ENCODE measurements around the gene TUBGCP6. TPM values are rescaled to one million over a fixed set of nuclear protein-coding genes. Genes with fewer than 3 reads are reported as not detected.

The TUBGCP6 gene
- total RNA-seq, 2 experiments from 2014 or later: 44.5 to 47.8 TPM

DNA sequence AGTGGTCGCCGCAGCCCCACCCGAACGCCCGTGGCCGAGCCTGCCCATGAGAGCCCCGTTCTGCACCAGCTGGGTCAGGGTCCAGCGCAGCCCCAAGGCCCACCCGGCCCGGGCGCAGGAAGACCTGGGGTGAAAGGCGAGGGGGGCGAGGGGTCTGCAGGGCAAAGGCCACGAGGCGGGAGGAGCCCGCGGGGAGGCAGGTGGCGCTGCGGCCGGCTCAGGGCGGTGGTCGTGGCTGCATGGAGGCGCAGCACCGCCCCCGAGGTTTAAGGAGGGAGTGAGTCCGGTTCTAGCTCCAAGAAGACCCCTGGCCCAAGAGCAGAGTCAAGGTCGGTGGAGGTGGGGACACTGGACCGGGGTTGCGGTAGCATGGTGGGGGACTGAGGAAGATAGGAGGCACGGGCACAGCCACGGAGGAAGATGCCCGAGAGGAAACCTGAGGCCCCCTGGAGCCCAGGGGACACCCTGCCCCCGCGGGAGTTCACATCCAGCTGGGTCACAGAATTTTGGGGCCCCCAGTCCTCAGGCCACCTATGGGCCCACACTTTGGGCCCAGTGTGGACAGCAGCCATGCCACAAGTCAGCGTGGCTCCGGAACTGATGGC is 6.8 kb upstream of the TUBGCP6 start:
- peaks cover 5% of the 10 kb centered on the region for H3K36me3 Mint-ChIP-seq (ENCODE audit: low read depth)
- H3K4me1 Mint-ChIP-seq (ENCODE audit: low read depth): peaks cover 16% of the 10 kb centered on the region
- H3K27ac Mint-ChIP-seq: no peak overlapping the region
- H3K27me3 Mint-ChIP-seq (ENCODE audit: low read depth): no peaks in the 10 kb centered on the region
- no peaks in the 10 kb centered on the region for H3K9me3 Mint-ChIP-seq
- H3K4me3 Mint-ChIP-seq: peak overlapping the region; percentile 24
- DNase-seq: no peak
- intact Hi-C loops (cut with micrococcal nuclease): loop anchor here (1.0 to 5.0 kb wide), 4 partner anchors 19 to 246 kb away; partner anchors contain the start of genes DENND6B and MAPK11
- CTCF ChIA-PET: interaction anchor here (0.6 to 2.7 kb wide), 18 partner anchors 10 to 369 kb away, joined by 3 to 25 read pairs (median 4); partner anchors contain the start of genes DENND6B, MAPK12, SCO2 and SYCE3

DNA sequence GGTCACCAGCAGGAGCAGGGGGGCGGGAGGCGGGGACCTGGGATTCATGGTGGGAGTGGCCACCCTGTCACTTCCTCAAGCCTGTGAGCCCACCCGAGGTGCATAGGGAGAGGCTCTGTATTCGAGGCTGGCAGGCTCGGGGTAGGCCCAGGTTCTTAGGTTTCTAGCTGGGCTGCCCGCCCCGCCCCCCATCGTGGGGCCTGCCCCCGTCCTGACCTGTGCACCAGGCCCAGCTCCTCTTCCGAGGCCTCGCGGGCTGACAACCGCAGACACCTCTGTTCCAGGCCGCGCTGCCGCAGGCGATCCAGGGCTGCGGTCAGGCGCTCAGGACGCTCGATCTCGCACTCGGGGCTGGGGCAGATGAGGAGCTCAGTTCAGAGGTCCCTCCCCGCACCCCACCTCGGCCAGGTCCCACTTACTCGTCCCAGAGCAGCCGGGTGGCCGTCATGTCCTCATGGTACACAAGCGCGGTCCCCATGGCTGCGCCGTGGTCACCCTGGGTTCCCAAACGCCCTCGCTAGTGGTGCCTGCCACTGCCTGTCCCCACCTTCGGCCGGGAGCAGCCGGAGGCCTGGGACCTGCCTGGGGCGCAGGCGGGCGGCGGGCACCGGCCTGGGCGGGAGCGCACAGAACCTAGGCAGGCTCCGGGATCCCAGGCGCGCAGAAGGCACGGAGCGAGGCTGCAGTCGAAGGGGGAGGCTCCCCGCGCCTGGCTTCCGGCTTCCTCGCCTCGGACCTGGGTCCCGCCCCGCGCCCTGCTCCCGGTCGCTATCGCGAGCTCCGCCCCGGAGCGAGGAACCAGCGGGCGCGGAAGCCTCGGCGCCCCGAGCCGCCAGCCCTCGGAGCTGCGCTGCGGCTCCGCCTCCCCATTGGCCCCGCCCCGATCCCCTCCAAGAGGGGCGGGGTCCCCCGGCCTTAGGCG is 6.0 kb upstream of the TUBGCP6 start, which contains the start of gene HDAC10:
Gene HDAC10 (minus strand): TSS at position 711 of the 922 bp plus-strand sequence. CDS start 233 bp downstream, at position 478.
- intact Hi-C loops (cut with micrococcal nuclease): loop anchor here (5.0 kb wide), 1 partner anchor 246 kb away; no protein-coding TSS in a partner anchor
- DNase-seq: peak; percentile 90
- Mint-ChIP-seq H3K27ac (no peak within 1 kb of the TSS), H3K4me3 (peak within 1 kb of the TSS; percentile 81), H3K36me3 (ENCODE audit: low read depth) (peaks cover 5% of the 10 kb centered on the region), H3K27me3 (ENCODE audit: low read depth) (no peaks in the 10 kb centered on the region), H3K9me3 (no peaks in the 10 kb centered on the region), H3K4me1 (ENCODE audit: low read depth) (peaks cover 19% of the 10 kb centered on the region)
- CTCF ChIA-PET: interaction anchor here (0.6 to 2.7 kb wide), 14 partner anchors 9 to 369 kb away, joined by 3 to 25 read pairs (median 5); partner anchors contain the start of genes DENND6B, MAPK12 and SCO2

DNA sequence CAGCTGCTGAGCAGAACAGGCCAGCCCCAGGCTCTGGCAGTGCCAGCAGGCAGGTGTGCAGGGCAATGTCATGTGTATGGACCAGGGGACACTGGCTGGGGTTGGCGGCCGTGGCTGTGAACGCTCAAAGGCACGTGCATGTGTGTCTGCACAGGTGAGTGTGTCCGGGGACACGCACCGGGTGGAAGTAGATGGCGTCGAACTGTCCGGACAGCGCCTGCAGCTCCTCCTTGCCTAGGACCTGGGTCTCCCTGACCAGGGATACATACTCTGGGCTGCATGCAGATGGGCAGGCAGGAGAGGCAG is 5.4 kb upstream of the TUBGCP6 start:
- H3K9me3 Mint-ChIP-seq: no peaks in the 10 kb centered on the region
- peak overlapping the region; percentile 81 for H3K4me3 Mint-ChIP-seq
- CTCF ChIA-PET: interaction anchor here (1.3 to 2.4 kb wide), 3 partner anchors 9 to 223 kb away, joined by 4 to 13 read pairs (median 7); no protein-coding TSS in a partner anchor
- H3K36me3 Mint-ChIP-seq (ENCODE audit: low read depth): peaks cover 5% of the 10 kb centered on the region
- no peaks in the 10 kb centered on the region for H3K27me3 Mint-ChIP-seq (ENCODE audit: low read depth)
- H3K27ac Mint-ChIP-seq: no peak overlapping the region
- no peak for DNase-seq
- H3K4me1 Mint-ChIP-seq (ENCODE audit: low read depth): peaks cover 19% of the 10 kb centered on the region
- intact Hi-C loops (cut with micrococcal nuclease): loop anchor here (5.0 kb wide), 1 partner anchor 247 kb away; no protein-coding TSS in a partner anchor

DNA sequence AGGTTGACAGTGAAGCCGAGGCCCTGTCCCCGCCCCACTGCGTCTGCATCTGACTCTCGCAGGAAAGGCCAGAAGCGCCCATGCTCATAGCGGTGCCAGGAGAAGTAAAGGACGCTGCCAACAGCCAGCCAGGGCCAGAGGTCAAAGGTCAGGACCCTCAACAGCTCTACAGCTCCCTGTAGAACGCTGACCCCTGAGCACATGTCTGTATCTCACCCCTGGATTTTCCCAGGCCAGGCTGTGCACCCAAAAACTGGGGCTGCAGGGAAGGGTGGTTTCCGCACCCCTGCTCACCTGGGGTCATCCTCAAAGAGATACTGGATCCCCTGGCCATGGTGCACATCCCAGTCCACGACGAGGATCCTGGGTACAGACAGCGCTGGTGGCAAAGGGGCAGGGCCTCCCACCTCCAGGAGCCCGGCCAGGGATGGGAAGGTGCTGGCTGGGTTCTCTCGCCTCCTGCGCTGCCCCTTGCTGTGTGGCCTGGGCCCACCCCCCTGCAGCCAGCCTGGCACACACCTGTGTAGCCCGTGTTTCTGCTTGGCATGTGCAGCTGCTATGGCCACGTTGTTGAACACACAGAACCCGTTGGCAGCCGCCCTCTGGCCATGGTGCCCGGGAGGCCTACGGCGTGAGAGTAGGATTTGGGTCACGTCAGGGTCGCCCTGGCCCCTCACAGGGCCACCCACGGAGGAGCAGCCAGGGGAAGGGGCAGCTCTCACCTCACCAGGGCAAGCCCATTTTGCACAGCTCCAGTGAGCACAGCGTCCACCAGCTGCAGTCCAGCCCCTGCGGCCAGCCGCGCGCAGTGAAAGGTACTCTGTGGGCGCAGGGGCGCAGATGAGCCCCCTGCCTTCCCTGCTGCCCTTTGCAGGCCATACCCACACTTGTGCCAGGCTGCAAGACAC is 4.8 kb upstream of the TUBGCP6 start:
- Mint-ChIP-seq H3K36me3 (ENCODE audit: low read depth) (peaks cover 7% of the 10 kb centered on the region), H3K4me1 (ENCODE audit: low read depth) (peaks cover 21% of the 10 kb centered on the region), H3K4me3 (peak overlapping the region; percentile 81), H3K27ac (no peak overlapping the region), H3K9me3 (no peaks in the 10 kb centered on the region), H3K27me3 (ENCODE audit: low read depth) (no peaks in the 10 kb centered on the region)
- intact Hi-C loops (cut with micrococcal nuclease): loop anchor here (5.0 to 10.0 kb wide), 2 partner anchors 225 to 248 kb away; partner anchors contain the start of gene SBF1
- CTCF ChIA-PET: interaction anchor here (2.3 to 2.4 kb wide), 2 partner anchors 8 to 10 kb away, joined by 7 to 13 read pairs; no protein-coding TSS in a partner anchor
- no peak for DNase-seq

DNA sequence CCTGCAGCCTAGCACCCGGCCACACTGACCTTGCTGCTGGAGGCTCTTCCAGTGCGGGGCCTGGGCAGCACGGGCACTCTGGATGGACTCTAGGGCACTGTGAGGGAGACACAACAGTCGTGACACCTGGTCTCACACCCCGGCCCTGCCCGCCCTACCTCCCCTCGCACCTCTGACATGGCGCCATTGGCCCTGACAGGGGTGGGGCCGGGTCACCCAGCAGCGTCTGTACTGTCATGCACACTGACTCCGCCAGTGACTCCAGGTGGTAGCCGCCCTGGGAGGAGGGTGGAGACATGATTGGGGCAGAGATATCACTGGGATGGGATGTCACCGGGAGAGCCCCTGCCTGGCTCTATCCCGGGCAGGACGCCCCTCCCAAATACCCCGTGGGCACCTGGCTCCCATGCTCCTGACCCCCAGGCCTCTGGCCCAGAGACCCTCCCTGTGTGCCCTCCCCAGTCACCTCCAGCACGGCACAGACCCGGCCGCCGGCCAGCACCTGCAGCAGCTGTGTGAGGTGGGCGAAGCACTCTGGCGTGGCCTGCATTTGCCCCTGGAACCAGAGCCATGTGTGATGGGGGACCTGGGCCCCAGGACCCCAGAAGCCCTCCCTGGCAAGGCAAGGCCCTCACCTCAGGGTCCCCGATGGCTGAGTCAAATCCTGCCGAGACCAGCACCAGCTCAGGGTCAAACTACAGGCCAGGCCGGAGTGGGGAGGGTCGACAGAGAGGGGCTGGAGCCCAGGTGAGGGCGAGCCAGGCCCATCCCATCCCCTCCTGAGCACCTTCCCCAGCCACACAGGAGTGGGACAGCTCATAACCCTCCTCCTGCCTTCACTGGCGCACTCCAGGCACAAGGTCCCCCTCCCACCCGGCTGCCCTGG is 3.6 kb upstream of the TUBGCP6 start:
- CTCF ChIA-PET: interaction anchor here (1.1 kb wide), 1 partner anchor 75 kb away, joined by 4 read pairs; no protein-coding TSS in a partner anchor
- Mint-ChIP-seq H3K27ac (no peak overlapping the region), H3K4me1 (ENCODE audit: low read depth) (peaks cover 28% of the 10 kb centered on the region), H3K36me3 (ENCODE audit: low read depth) (peaks cover 7% of the 10 kb centered on the region), H3K4me3 (no peak overlapping the region), H3K9me3 (no peaks in the 10 kb centered on the region), H3K27me3 (ENCODE audit: low read depth) (no peaks in the 10 kb centered on the region)
- intact Hi-C loops (cut with micrococcal nuclease): loop anchor here (10.0 kb wide), 1 partner anchor 226 kb away; the partner anchor contains the start of gene SBF1
- no peak for DNase-seq

DNA sequence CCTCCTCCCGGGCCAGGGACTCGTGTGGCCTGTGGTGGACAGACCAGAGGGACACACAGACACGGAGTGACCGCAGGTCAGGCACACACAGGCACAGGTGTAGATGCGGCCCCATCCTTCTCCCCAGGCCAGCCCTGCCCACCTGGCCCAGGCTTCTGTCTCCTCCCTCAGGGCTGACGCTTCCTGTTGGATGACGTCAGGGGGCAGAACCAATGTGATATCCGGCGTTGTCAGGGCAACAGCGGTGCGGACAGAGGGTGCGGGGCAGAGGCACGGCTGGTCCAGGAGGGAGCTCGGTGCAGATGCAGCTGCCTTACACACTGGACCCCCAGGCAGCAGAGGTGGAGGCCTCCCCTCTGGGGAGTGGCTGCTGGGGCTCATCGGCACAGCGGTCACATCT is 2.9 kb upstream of the TUBGCP6 start:
- no peak overlapping the region for H3K27ac Mint-ChIP-seq
- no peaks in the 10 kb centered on the region for H3K27me3 Mint-ChIP-seq (ENCODE audit: low read depth)
- no peak overlapping the region for H3K4me3 Mint-ChIP-seq
- no peaks in the 10 kb centered on the region for H3K9me3 Mint-ChIP-seq
- CTCF ChIA-PET: interaction anchor here (1.1 kb wide), 1 partner anchor 75 kb away, joined by 4 read pairs; no protein-coding TSS in a partner anchor
- H3K4me1 Mint-ChIP-seq (ENCODE audit: low read depth): peaks cover 30% of the 10 kb centered on the region
- peak; percentile 56 for DNase-seq
- peaks cover 7% of the 10 kb centered on the region for H3K36me3 Mint-ChIP-seq (ENCODE audit: low read depth)
- intact Hi-C loops (cut with micrococcal nuclease): loop anchor here (10.0 kb wide), 1 partner anchor 227 kb away; the partner anchor contains the start of gene SBF1

DNA sequence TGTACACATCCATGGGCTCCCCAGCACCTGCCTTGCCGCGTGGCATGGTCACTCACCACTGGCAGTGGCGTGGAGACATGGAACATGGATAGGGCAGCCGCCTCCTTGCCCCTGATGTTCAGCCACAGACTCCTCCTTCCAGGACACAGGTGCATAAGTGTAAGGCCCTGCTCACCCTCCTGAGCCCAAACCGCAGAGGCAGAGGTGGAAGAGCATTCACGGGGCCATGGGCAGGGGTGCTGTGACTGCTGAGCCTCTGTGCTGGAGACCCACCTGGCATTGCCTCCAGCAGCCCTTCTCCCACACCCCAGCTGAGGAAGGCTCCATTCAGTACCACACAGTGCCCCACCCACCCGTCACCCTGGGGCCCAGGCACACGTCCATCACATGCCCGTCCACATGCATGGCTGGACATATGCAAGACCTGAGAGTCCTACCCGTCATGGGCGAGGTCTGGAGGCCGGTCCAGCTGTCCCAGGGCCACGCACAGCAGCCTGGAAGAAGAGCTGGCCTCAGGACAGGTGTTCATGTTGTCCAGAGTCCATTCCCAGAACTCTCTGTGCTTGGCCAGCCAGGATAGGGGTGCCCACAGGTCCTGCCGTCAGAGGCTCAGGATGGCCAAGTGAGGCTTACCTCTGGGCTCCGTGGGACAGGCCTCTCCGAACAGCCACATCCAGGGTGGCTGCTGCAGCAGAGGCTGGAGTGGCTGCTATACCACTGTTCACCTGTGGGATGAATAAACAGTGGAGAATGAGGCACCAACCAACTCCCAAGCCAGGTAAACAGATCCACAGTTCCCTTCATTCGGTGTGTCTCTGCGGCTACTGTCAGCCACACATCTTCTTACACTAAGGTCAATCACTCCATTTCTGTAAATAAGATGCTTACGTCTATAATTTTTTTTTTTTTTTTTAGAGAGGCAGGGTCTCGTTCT is 1.7 kb upstream of the TUBGCP6 start:
- Mint-ChIP-seq H3K4me1 (ENCODE audit: low read depth) (peaks cover 43% of the 10 kb centered on the region), H3K9me3 (no peaks in the 10 kb centered on the region), H3K27ac (no peak overlapping the region), H3K27me3 (ENCODE audit: low read depth) (no peaks in the 10 kb centered on the region), H3K4me3 (peak overlapping the region; percentile 99), H3K36me3 (ENCODE audit: low read depth) (peaks cover 7% of the 10 kb centered on the region)
- intact Hi-C loops (cut with micrococcal nuclease): loop anchor here (10.0 kb wide), 1 partner anchor 228 kb away; the partner anchor contains the start of gene SBF1
- CTCF ChIA-PET: interaction anchor here (0.6 to 1.1 kb wide), 3 partner anchors 77 to 102 kb away, joined by 3 to 4 read pairs (median 3); no protein-coding TSS in a partner anchor
- DNase-seq: no peak

DNA sequence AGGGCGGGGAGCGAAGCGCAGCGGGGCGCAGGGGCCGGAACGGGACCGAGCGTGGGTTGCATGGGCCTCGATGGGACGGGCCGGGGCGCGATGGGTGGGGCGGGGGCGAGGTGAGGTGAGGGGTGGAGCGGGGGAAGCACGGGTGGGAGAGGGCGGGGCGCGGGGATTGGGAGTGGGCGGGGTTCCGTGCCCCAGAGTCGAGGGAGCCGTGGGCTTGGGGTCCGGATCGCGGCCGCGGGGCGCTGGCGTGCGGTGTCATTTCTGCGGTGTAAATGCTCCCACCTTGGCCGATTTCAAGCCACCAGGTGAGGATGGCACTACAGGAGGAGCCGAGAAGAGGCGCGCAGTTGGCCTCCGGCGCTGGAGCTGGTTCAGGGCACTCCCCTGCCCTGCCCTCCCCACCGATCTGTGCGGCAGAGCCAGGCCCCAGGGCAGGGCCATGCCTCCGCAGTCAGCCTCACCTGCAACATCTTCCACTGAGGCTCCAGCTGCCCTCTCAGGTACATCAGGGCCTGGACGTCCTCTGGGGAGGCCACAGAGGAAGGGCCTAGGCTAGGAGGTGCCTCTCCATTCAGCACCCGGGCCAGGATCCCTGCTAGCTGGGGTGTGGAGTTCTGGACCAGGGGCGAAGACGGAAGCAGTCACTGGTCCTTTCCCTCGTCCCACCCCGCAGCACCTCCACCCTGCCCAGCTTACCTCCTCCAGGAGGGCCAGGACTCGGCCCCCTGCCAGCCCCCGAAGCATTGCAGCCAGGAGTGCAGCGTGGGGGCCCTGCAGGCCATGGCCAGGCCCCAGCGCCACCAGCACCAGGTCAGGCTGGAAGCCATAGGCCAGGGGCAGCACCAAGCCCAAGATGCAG is 620 bp upstream of the TUBGCP6 start:
- no peaks in the 10 kb centered on the region for H3K27me3 Mint-ChIP-seq (ENCODE audit: low read depth)
- peaks cover 47% of the 10 kb centered on the region for H3K4me1 Mint-ChIP-seq (ENCODE audit: low read depth)
- CTCF ChIA-PET: interaction anchor here (0.6 to 0.7 kb wide), 3 partner anchors 80 to 206 kb away, joined by 3 to 4 read pairs (median 4); no protein-coding TSS in a partner anchor
- peak overlapping the region; percentile 98 for H3K27ac Mint-ChIP-seq
- H3K36me3 Mint-ChIP-seq (ENCODE audit: low read depth): peaks cover 7% of the 10 kb centered on the region
- H3K9me3 Mint-ChIP-seq: no peaks in the 10 kb centered on the region
- H3K4me3 Mint-ChIP-seq: peak overlapping the region; percentile 99
- intact Hi-C loops (cut with micrococcal nuclease): loop anchor here (2.0 to 10.0 kb wide), 3 partner anchors 45 to 375 kb away; partner anchors contain the start of genes SBF1 and SELENOO
- DNase-seq: no peak
